Forelimb muscle (tissue), 1 donor: ENCODE data around the gene XCR1. TPM values are rescaled to one million over a fixed set of nuclear protein-coding genes. Genes with fewer than 3 reads are reported as not detected.
"Not testable (repeated sequence)": the region's sequence is repeated elsewhere in the genome, so short reads cannot be mapped to it uniquely, and the experiment has no call there.

Experiments
- DNase-seq: peaks from one replicate; pipeline ENCODE4 v3.0.0-alpha.2; 2013; ENCODE audit warnings: low read depth
- polyA plus RNA-seq: library from polyadenylated mRNA; unstranded; fragments of 120-200 nt; gene quantifications from one replicate; pipeline ENCODE4 v1.2.1, GENCODE V29; 2013; ENCODE audit not compliant: insufficient read length

The XCR1 gene
- polyA plus RNA-seq, 1 donor, result 0.27 TPM

- DNase-seq, result peak; percentile 52
Observed at GRCh38 chr3:46006238-46007032, 20.8 kb downstream of the XCR1 start.

GRCh38 chr3:46003706-46004105 lies 23.6 kb downstream of the XCR1 start:
- not testable (repeated sequence) for DNase-seq

- DNase-seq, result no peak
Observed at GRCh38 chr3:46001178-46001577, 26.1 kb downstream of the XCR1 start.

- no peak for DNase-seq
Observed at GRCh38 chr3:45997942-45998341, 29.3 kb downstream of the XCR1 start.

GRCh38 chr3:45997499-45997898 lies 29.8 kb downstream of the XCR1 start:
- not testable (repeated sequence) for DNase-seq

- peak; percentile 45 for DNase-seq
Observed at GRCh38 chr3:45995236-45996192, 31.8 kb downstream of the XCR1 start, which contains the start of gene FYCO1. Gene FYCO1 (minus strand): TSS chr3:45995824. CDS start chr3:45984910, 10,914 bp downstream.

- DNase-seq, result no peak
Observed at GRCh38 chr3:45994419-45995235, 32.7 kb downstream of the XCR1 start.

- no peak for DNase-seq
Observed at GRCh38 chr3:45993421-45994027, 33.8 kb downstream of the XCR1 start.

- no peak for DNase-seq
Observed at GRCh38 chr3:45992821-45993221, 34.5 kb downstream of the XCR1 start.

GRCh38 chr3:45992133-45992729 lies 35.1 kb downstream of the XCR1 start:
- no peak for DNase-seq

GRCh38 chr3:45991341-45991740 lies 35.9 kb downstream of the XCR1 start:
- DNase-seq, result no peak

- DNase-seq, result no peak
Observed at GRCh38 chr3:45990181-45990580, 37.1 kb downstream of the XCR1 start.

GRCh38 chr3:45988804-45989203 lies 38.5 kb downstream of the XCR1 start:
- DNase-seq, result no peak

- no peak for DNase-seq
Observed at GRCh38 chr3:45988362-45988761, 38.9 kb downstream of the XCR1 start.

- DNase-seq, result no peak
Observed at GRCh38 chr3:45987368-45988291, 39.7 kb downstream of the XCR1 start.

GRCh38 chr3:45986303-45986982 lies 40.8 kb downstream of the XCR1 start:
- no peak for DNase-seq

GRCh38 chr3:45985532-45986302 lies 41.6 kb downstream of the XCR1 start:
- no peak for DNase-seq
